K562 (cell line): ENCODE data around the gene BSPRY. TPM values are rescaled to one million over a fixed set of nuclear protein-coding genes. Genes with fewer than 3 reads are reported as not detected.

Source experiments
- AFF4 ChIP-seq: sonication (generic); formaldehyde crosslinking; IDR thresholded peaks from 2 replicates; pipeline ENCODE4 v1.8.0; 2023; ENCODE audit warnings: mild to moderate bottlenecking, missing genetic modification reagents
- BRCA1 ChIP-seq, 2 experiments: fragments of 450-650 bp in 1 of 2; sonication (generic) in 1 of 2; formaldehyde crosslinking in 1 of 2; IDR thresholded peaks; 2 replicates each; pipeline versions ENCODE4 v1.5.0 to v1.6.1; 2017 to 2020; ENCODE audit warnings: mild to moderate bottlenecking in 1 of 2, missing genetic modification reagents in 1 of 2
- EZH2 ChIP-seq: IDR thresholded peaks from 2 replicates; pipeline ENCODE4 v1.6.1; 2012; ENCODE audit warnings: low read depth, mild to moderate bottlenecking, inconsistent platforms, low read length, borderline replicate concordance
- GATA2 ChIP-seq: sonication (generic); formaldehyde crosslinking; IDR thresholded peaks from 2 replicates; pipeline ENCODE4 v1.4.0; 2020; ENCODE audit warnings: mild to moderate bottlenecking, missing genetic modification reagents
- HEY1 ChIP-seq: fragments of 250-450 bp; sonication (Bioruptor Pico); IDR thresholded peaks from 2 replicates; pipeline ENCODE4 v1.5.0; 2020; ENCODE audit warnings: mild to moderate bottlenecking, moderate library complexity, borderline replicate concordance
- TAF7 ChIP-seq: fragments of 450-650 bp; IDR thresholded peaks from 2 replicates; pipeline ENCODE4 v1.6.1; 2016; ENCODE audit warnings: missing genetic modification characterization, missing compliant biosample characterization
- TBL1XR1 ChIP-seq, 2 experiments: IDR thresholded peaks; 2 replicates each; pipeline ENCODE4 v1.6.1; 2012; ENCODE audit warnings: improper control_type of control experiment in 2 of 2, low read length in 2 of 2, mild to moderate bottlenecking in 1 of 2
- USF1 ChIP-seq: sonication (generic); formaldehyde crosslinking; IDR thresholded peaks from 2 replicates; pipeline ENCODE4 v1.9.0; 2022; ENCODE audit warnings: mild to moderate bottlenecking, missing genetic modification reagents
- ZBTB49 ChIP-seq: sonication (generic); formaldehyde crosslinking; IDR thresholded peaks from 2 replicates; pipeline ENCODE4 v1.8.0; 2022; ENCODE audit warnings: missing genetic modification reagents, mild to moderate bottlenecking, borderline replicate concordance
- ZFP36 ChIP-seq: fragments of 150-350 bp; IDR thresholded peaks from 2 replicates; pipeline ENCODE4 v1.6.1; 2018; ENCODE audit warnings: low read length, low read depth; ENCODE audit not compliant: partially characterized antibody
- ZNF184 ChIP-seq: sonication (generic); formaldehyde crosslinking; IDR thresholded peaks from 2 replicates; pipeline ENCODE4 v1.5.0; 2020; ENCODE audit warnings: missing genetic modification reagents
- ZNF282 ChIP-seq: sonication (generic); formaldehyde crosslinking; IDR thresholded peaks from 2 replicates; pipeline ENCODE4 v1.8.1; 2023; ENCODE audit warnings: missing genetic modification reagents
- ZNF764 ChIP-seq: fragments of 250-450 bp; sonication (Bioruptor Pico); IDR thresholded peaks from 2 replicates; pipeline ENCODE4 v1.4.0; 2020; ENCODE audit warnings: low read depth, mild to moderate bottlenecking, moderate library complexity
- polyA plus RNA-seq, 8 experiments: library from polyadenylated mRNA; depleted of rRNA in 4 of 8; stranded (reverse) in 5 of 8; unstranded in 3 of 8; fragments of >200 nt; fragmentation: Nextera tagmentation in 2 of 8; fragmentation: Illumina TruSeq in 1 of 8; extraction: Ambion mirVana in 2 of 8; extraction: Trizol in 1 of 8; gene quantifications; 2 replicates each; pipeline versions ENCODE4 v1.2.1 to v1.2.3, GENCODE V29; 2011 to 2014; ENCODE audit warnings: inconsistent platforms in 1 of 8, missing spikeins in 1 of 8
- total RNA-seq, 7 experiments: library from RNA; depleted of rRNA in 6 of 7; stranded (reverse); fragments of >200 nt in 6 of 7; fragmentation: Illumina TruSeq in 2 of 7; extraction: Trizol in 2 of 7; gene quantifications; 2 replicates each; pipeline versions ENCODE4 v1.2.1 to v1.2.3, GENCODE V29; 2011 to 2021; ENCODE audit warnings: low replicate concordance in 1 of 7
- TF ChIP-seq, protein P1 (sequence below): IDR thresholded peaks from 3 replicates; pipeline ENCODE4 v1.6.1; 2011; ENCODE audit warnings: borderline replicate concordance, mild to moderate bottlenecking; ENCODE audit not compliant: insufficient read length, insufficient read depth
- TF ChIP-seq, protein P2 (sequence below): sonication (generic); formaldehyde crosslinking; IDR thresholded peaks from 2 replicates; pipeline ENCODE4 v1.8.0; 2022; ENCODE audit warnings: mild to moderate bottlenecking, missing genetic modification reagents
- TF ChIP-seq, protein P3 (sequence below): fragments of 250-450 bp; sonication (Bioruptor Pico); IDR thresholded peaks from 2 replicates; pipeline ENCODE4 v1.5.0; 2020; ENCODE audit warnings: mild to moderate bottlenecking

BSPRY gene
- total and polyA plus RNA-seq, 9 of the 15 experiments (the other 6 are each of a cell fraction or from before 2014, with no cell fraction given): 0.07 to 0.67 (median 0.18) TPM

DNA sequence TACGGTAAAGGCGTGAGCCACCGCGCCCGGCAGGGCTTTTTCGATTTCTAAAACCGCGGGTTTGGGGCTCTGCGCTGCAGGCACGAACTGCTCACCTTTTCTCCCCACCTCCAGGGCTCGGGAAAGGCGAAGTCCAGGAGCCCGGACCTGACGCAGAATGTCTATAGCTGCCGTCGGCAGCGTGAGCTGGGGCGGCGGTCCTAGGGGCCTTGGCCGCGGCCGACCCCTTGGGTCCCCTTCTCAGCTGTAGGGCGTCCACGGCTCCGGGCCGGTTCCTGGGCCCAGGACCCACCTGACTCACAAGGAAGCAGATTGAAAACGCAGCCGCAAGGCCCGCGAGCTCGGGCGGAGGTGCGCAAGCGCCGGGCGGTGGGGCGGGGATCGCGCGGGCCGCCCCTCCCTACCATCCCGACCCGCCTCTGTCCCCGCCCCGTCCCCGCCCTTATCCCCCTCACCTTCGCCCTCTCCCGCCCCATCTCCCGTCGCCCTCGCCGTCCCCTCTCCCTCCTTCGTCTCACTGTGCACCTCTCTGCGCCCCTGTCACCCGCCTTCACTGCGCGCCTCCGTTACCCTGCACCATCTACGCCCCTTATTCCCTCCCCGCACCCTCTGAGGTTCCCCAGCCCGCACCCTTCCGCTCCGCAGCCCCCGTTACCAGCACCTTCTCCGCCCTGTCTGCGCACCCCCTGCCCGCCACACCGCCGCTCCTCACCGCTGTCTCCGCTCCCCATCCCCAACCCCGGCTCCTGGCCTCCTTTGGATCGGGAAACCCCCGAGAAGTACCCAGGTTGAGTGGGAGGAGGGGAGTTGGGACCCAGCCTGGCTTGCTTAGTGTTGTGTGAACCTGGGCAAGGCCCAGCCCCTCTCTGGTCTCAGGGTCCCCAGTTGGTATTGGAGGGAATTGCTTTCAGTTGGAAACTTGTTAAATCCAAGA is 27.6 kb downstream of the BSPRY start, which contains the start of gene HDHD3 (continued):
- TF ChIP-seq EZH2 (no peak), AFF4 (CRISPR knock-in tag) (no peak), ZFP36 (no peak), TAF7 (no peak), USF1 (CRISPR knock-in tag) (no peak), ZNF282 (CRISPR knock-in tag) (no peak), ZNF764 (CRISPR knock-in tag) (no peak), TBL1XR1 (IDR thresholded peaks at IDR 0.05; ENCODE audit: low read length in 2 of 2) (no peak), GATA2 (no peak), HEY1 (CRISPR knock-in tag) (no peak), ZNF184 (CRISPR knock-in tag) (no peak), BRCA1 (IDR thresholded peaks at IDR 0.05) (no peak), BRCA1 (CRISPR knock-in tag; IDR thresholded peaks at IDR 0.05) (no peak), ZBTB49 (CRISPR knock-in tag) (no peak)
- TF ChIP-seq, protein P1, sequence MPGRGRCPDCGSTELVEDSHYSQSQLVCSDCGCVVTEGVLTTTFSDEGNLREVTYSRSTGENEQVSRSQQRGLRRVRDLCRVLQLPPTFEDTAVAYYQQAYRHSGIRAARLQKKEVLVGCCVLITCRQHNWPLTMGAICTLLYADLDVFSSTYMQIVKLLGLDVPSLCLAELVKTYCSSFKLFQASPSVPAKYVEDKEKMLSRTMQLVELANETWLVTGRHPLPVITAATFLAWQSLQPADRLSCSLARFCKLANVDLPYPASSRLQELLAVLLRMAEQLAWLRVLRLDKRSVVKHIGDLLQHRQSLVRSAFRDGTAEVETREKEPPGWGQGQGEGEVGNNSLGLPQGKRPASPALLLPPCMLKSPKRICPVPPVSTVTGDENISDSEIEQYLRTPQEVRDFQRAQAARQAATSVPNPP: no peak
- TF ChIP-seq, protein P2, sequence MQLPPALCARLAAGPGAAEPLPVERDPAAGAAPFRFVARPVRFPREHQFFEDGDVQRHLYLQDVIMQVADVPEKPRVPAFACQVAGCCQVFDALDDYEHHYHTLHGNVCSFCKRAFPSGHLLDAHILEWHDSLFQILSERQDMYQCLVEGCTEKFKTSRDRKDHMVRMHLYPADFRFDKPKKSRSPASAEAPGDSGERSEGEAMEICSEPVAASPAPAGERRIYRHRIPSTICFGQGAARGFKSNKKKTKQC: no peak
- TF ChIP-seq, protein P3, sequence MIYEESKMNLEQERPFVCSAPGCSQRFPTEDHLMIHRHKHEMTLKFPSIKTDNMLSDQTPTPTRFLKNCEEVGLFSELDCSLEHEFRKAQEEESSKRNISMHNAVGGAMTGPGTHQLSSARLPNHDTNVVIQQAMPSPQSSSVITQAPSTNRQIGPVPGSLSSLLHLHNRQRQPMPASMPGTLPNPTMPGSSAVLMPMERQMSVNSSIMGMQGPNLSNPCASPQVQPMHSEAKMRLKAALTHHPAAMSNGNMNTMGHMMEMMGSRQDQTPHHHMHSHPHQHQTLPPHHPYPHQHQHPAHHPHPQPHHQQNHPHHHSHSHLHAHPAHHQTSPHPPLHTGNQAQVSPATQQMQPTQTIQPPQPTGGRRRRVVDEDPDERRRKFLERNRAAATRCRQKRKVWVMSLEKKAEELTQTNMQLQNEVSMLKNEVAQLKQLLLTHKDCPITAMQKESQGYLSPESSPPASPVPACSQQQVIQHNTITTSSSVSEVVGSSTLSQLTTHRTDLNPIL (CRISPR knock-in tag): no peak
